ENCODE results near the gene MRPS15.
"Not testable (repeated sequence)": the region's sequence is repeated elsewhere in the genome, so short reads cannot be mapped to it uniquely, and the experiment has no call there.

The MRPS15 gene

GRCh38 chr1:36501911-36502310, 37.7 kb upstream of the MRPS15 start:
- H3K4me1 ChIP-seq (ENCODE audit: control insufficient read depth, insufficient read depth, low read length, unreplicated experiment); H3K27ac ChIP-seq (ENCODE audit: low read depth, low read length); H3K36me3 ChIP-seq (ENCODE audit: insufficient read depth, low read length); H2AFZ ChIP-seq (ENCODE audit: low read length, unreplicated experiment); H3K4me3 ChIP-seq (ENCODE audit: low read depth, low read length); H3K79me2 ChIP-seq (ENCODE audit: control insufficient read depth, insufficient read depth, low read length, unreplicated experiment): not testable (repeated sequence)
- peaks cover 68% of the 10 kb centered on the region for H3K27me3 ChIP-seq (ENCODE audit: insufficient read depth, low read length)

DNA sequence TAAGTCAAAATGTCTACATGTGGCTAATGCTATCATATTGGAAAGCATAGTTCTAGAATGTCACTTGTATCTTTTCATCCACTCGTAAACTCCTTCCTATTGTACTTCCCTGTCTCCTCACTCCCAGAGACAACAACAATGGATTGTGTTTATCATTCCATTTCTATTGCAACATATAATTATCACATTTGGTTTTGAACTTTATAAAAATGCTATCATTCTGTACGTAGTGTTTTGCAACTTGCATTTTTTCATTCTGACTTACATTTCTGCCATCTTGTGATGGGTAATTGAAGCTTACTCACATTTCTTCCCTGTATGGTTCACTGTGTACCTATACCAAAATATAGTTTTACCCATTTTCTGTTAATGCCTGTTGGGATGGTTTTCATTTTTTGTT, 33.0 kb upstream of the MRPS15 start:
- Histone ChIP-seq H3K36me3 (ENCODE audit: insufficient read depth, low read length) (no peaks in the 10 kb centered on the region), H3K4me1 (ENCODE audit: control insufficient read depth, insufficient read depth, low read length, unreplicated experiment) (no peaks in the 10 kb centered on the region), H3K27me3 (ENCODE audit: insufficient read depth, low read length) (peaks cover 55% of the 10 kb centered on the region), H3K79me2 (ENCODE audit: control insufficient read depth, insufficient read depth, low read length, unreplicated experiment) (no peaks in the 10 kb centered on the region), H3K4me3 (ENCODE audit: low read depth, low read length) (no peak overlapping the region), H3K27ac (ENCODE audit: low read depth, low read length) (no peak overlapping the region), H2AFZ (ENCODE audit: low read length, unreplicated experiment) (no peak overlapping the region)

GRCh38 chr1:36494971-36495370, 30.8 kb upstream of the MRPS15 start:
- no peaks in the 10 kb centered on the region for H3K36me3 ChIP-seq (ENCODE audit: insufficient read depth, low read length)
- H3K4me1 ChIP-seq (ENCODE audit: control insufficient read depth, insufficient read depth, low read length, unreplicated experiment) = no peaks in the 10 kb centered on the region
- no peaks in the 10 kb centered on the region for H3K79me2 ChIP-seq (ENCODE audit: control insufficient read depth, insufficient read depth, low read length, unreplicated experiment)
- H3K27me3 ChIP-seq (ENCODE audit: insufficient read depth, low read length) = peaks cover 50% of the 10 kb centered on the region
- H2AFZ ChIP-seq (ENCODE audit: low read length, unreplicated experiment) = no peak overlapping the region
- no peak overlapping the region for H3K27ac ChIP-seq (ENCODE audit: low read depth, low read length)
- no peak overlapping the region for H3K4me3 ChIP-seq (ENCODE audit: low read depth, low read length)

DNA sequence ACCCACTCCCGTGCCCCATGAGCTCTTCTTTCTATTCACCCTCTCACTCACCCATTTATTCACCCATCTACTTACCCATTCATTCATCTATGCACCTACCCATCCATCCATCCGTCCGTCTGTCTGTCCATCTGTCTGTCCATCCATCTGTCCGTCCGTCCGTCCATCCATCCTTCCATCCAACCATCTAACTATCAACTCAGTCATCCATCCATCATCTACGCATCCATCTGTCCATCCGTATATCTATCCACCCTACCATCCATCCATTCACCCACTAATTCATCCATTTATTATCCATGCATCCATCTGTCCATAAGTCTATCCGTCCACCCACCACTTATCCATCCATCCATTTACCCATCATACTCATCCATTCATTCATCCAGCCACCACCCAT, 29.3 kb upstream of the MRPS15 start:
- peaks cover 48% of the 10 kb centered on the region for H3K27me3 ChIP-seq (ENCODE audit: insufficient read depth, low read length)
- no peak overlapping the region for H3K27ac ChIP-seq (ENCODE audit: low read depth, low read length)
- no peaks in the 10 kb centered on the region for H3K4me1 ChIP-seq (ENCODE audit: control insufficient read depth, insufficient read depth, low read length, unreplicated experiment)
- H2AFZ ChIP-seq (ENCODE audit: low read length, unreplicated experiment) = no peak overlapping the region
- no peak overlapping the region for H3K4me3 ChIP-seq (ENCODE audit: low read depth, low read length)
- H3K36me3 ChIP-seq (ENCODE audit: insufficient read depth, low read length) = no peaks in the 10 kb centered on the region
- no peaks in the 10 kb centered on the region for H3K79me2 ChIP-seq (ENCODE audit: control insufficient read depth, insufficient read depth, low read length, unreplicated experiment)

GRCh38 chr1:36492491-36492890, 28.3 kb upstream of the MRPS15 start:
- H3K4me3 ChIP-seq (ENCODE audit: low read depth, low read length) = no peak overlapping the region
- H3K27ac ChIP-seq (ENCODE audit: low read depth, low read length) = no peak overlapping the region
- H3K36me3 ChIP-seq (ENCODE audit: insufficient read depth, low read length) = no peaks in the 10 kb centered on the region
- H2AFZ ChIP-seq (ENCODE audit: low read length, unreplicated experiment) = no peak overlapping the region
- no peaks in the 10 kb centered on the region for H3K4me1 ChIP-seq (ENCODE audit: control insufficient read depth, insufficient read depth, low read length, unreplicated experiment)
- H3K27me3 ChIP-seq (ENCODE audit: insufficient read depth, low read length) = peaks cover 45% of the 10 kb centered on the region
- no peaks in the 10 kb centered on the region for H3K79me2 ChIP-seq (ENCODE audit: control insufficient read depth, insufficient read depth, low read length, unreplicated experiment)

DNA sequence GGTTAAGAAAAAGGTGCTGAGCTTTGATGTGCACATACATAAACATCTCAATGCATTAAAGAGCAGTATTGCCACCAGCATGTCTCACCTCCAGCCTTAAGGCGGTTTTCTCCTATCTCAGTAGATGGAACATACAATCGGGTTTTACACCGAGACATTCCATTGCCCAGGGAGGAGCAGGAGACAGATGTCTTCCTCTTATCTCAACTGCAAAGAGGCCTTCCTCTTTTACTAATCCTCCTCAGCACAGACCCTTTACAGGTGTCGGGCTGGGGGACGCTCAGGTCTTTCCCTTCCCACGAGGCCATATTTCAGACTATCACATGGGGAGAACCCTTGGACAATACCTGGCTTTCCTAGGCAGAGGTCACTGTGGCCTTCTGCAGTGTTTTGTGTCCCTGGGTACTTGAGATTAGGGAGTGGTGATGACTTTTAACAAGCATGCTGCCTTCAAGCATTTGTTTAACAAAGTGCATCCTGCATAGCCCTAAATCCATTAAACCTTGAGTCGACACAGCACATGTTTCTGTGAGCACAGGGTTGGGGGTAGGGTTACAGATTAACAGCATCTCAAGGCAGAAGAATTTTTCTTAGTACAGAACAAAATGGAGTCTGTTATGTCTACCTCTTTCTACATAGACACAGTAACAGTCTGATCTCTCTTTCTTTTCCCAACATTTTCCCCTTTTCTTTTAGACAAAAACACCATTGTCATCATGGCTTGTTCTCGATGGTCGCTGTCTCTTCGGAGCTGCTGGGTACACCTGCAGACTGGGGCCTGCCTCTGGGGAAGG, 25.3 kb upstream of the MRPS15 start:
- not testable (repeated sequence) for H3K79me2 ChIP-seq (ENCODE audit: control insufficient read depth, insufficient read depth, low read length, unreplicated experiment); H3K4me1 ChIP-seq (ENCODE audit: control insufficient read depth, insufficient read depth, low read length, unreplicated experiment); H3K4me3 ChIP-seq (ENCODE audit: low read depth, low read length); H3K36me3 ChIP-seq (ENCODE audit: insufficient read depth, low read length); H2AFZ ChIP-seq (ENCODE audit: low read length, unreplicated experiment); H3K27ac ChIP-seq (ENCODE audit: low read depth, low read length)
- peaks cover 28% of the 10 kb centered on the region for H3K27me3 ChIP-seq (ENCODE audit: insufficient read depth, low read length)

- H3K36me3 ChIP-seq (ENCODE audit: insufficient read depth, low read length) = no peaks in the 10 kb centered on the region
- H3K27me3 ChIP-seq (ENCODE audit: insufficient read depth, low read length) = peaks cover 14% of the 10 kb centered on the region
- H3K4me3 ChIP-seq (ENCODE audit: low read depth, low read length) = no peak overlapping the region
- no peak overlapping the region for H2AFZ ChIP-seq (ENCODE audit: low read length, unreplicated experiment)
- H3K27ac ChIP-seq (ENCODE audit: low read depth, low read length) = no peak overlapping the region
- no peaks in the 10 kb centered on the region for H3K4me1 ChIP-seq (ENCODE audit: control insufficient read depth, insufficient read depth, low read length, unreplicated experiment)
- H3K79me2 ChIP-seq (ENCODE audit: control insufficient read depth, insufficient read depth, low read length, unreplicated experiment) = no peaks in the 10 kb centered on the region
Measured at GRCh38 chr1:36487906-36488305, 23.7 kb upstream of the MRPS15 start.

DNA sequence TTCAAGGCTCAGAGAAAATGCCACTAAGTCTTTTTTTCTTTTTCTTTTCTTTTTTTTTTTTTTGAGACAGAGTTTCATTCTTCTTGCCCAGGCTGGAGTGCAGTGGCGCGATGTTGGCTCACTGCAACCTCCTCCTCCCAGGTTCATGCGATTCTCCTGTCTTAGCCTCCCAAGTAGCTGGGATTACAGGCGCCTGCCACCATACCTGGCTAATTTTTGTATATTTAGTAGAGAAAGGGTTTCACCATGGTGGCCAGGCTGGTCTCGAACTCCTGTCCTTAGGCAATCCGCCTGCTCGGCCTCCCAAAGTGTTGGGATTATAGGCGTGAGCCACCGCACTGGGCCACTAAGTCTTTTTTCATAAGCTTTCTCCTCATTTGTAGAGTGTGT, 23.1 kb upstream of the MRPS15 start:
- H3K27ac ChIP-seq (ENCODE audit: low read depth, low read length); H2AFZ ChIP-seq (ENCODE audit: low read length, unreplicated experiment); H3K4me1 ChIP-seq (ENCODE audit: control insufficient read depth, insufficient read depth, low read length, unreplicated experiment); H3K36me3 ChIP-seq (ENCODE audit: insufficient read depth, low read length); H3K4me3 ChIP-seq (ENCODE audit: low read depth, low read length); H3K79me2 ChIP-seq (ENCODE audit: control insufficient read depth, insufficient read depth, low read length, unreplicated experiment): not testable (repeated sequence)
- H3K27me3 ChIP-seq (ENCODE audit: insufficient read depth, low read length) = peaks cover 11% of the 10 kb centered on the region

DNA sequence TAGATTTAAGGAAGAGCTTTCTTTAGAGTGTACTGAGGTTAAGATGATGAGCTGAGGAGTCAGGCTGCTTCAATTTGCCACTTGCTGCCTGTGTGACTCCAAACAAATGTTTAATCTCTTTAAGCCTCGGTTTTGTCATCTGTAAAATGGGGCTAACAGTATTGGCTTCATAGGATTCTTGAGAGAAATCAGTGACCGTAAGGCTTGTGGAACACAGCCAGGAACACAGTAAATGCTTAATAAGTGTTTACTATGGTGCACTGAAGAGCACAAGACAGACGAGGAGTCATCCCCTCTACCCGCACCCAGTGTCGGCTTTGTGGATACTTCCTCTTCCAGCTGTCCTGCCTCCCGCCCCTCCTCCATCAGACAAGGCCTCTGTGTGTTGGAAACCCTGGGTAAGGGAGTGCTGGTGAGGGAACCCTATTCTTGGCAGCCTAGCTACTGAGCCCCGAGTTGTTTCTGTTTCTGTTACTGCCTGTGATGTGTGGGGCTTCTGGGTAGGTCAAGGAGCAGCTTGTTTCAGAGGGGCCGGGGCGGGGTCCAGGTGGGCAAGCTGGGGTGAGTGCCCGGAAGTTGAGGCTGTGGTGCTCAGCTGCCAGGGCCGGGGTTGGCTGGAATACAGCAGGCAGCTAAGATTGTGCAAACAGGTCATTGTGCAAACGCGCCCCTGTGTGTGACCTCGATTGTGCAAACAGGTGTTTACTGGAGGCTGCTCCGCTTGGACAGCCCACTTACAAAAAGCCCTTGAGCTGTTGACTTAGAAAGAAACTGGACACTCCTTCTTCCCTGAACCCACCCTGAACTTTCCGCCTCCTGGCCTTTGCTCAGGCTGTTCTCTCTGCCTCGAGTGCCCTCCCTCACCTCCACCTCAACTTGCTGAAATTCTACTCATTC, 22.5 kb upstream of the MRPS15 start:
- Histone ChIP-seq H3K36me3 (ENCODE audit: insufficient read depth, low read length) (no peaks in the 10 kb centered on the region), H3K27ac (ENCODE audit: low read depth, low read length) (no peak overlapping the region), H3K4me3 (ENCODE audit: low read depth, low read length) (no peak overlapping the region), H2AFZ (ENCODE audit: low read length, unreplicated experiment) (no peak overlapping the region), H3K27me3 (ENCODE audit: insufficient read depth, low read length) (peaks cover 6% of the 10 kb centered on the region), H3K4me1 (ENCODE audit: control insufficient read depth, insufficient read depth, low read length, unreplicated experiment) (no peaks in the 10 kb centered on the region), H3K79me2 (ENCODE audit: control insufficient read depth, insufficient read depth, low read length, unreplicated experiment) (no peaks in the 10 kb centered on the region)

GRCh38 chr1:36486093-36486438, 21.9 kb upstream of the MRPS15 start:
- Histone ChIP-seq H3K36me3 (ENCODE audit: insufficient read depth, low read length) (no peaks in the 10 kb centered on the region), H3K4me1 (ENCODE audit: control insufficient read depth, insufficient read depth, low read length, unreplicated experiment) (no peaks in the 10 kb centered on the region), H3K79me2 (ENCODE audit: control insufficient read depth, insufficient read depth, low read length, unreplicated experiment) (no peaks in the 10 kb centered on the region), H2AFZ (ENCODE audit: low read length, unreplicated experiment) (no peak overlapping the region), H3K27me3 (ENCODE audit: insufficient read depth, low read length) (peaks cover 6% of the 10 kb centered on the region), H3K27ac (ENCODE audit: low read depth, low read length) (no peak overlapping the region), H3K4me3 (ENCODE audit: low read depth, low read length) (no peak overlapping the region)

- Histone ChIP-seq H2AFZ (ENCODE audit: low read length, unreplicated experiment) (no peak overlapping the region), H3K79me2 (ENCODE audit: control insufficient read depth, insufficient read depth, low read length, unreplicated experiment) (no peaks in the 10 kb centered on the region), H3K4me3 (ENCODE audit: low read depth, low read length) (no peak overlapping the region), H3K4me1 (ENCODE audit: control insufficient read depth, insufficient read depth, low read length, unreplicated experiment) (no peaks in the 10 kb centered on the region), H3K36me3 (ENCODE audit: insufficient read depth, low read length) (no peaks in the 10 kb centered on the region), H3K27me3 (ENCODE audit: insufficient read depth, low read length) (peaks cover 20% of the 10 kb centered on the region; the same call in 1 of the 2 replicates), H3K27ac (ENCODE audit: low read depth, low read length) (no peak overlapping the region)
Measured at GRCh38 chr1:36484099-36484498, 19.9 kb upstream of the MRPS15 start.

Measured in ACC112 (cell line).